ENCODE results near the gene TEAD1.

TEAD1 gene

DNA sequence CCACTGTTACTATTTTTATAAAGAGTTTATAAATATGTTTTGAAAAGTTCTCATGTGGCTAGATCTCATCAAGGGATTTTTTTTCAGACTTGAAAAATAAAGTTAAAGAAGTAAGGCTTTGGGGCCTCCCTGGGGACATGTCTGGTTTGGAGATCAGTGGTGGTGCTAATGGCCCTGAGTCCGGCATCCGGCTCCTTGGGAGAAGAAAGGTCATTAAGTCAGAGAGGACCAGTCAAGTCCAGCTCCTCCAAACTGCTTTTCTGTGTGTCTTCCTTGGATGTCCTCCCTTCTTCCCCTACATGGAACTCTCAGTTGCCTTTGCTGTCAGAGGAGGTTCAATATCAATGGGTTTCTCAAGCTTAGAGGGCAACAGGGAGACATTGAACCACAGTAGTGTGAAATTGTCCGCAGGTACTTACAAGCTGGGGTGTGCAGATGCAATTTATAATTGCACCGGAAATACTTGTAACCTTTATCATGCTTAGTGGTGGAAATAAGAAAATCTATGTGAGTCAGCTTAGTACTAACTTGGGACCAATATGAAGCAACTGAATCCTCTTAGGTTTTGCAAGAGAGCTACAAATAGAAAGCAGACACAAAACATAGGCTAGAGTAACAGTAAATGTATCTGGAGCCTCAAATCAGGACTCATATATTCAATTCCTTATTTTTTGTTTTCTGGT, 144.3 kb downstream of the TEAD1 start:
- no peak for DNase-seq

DNA sequence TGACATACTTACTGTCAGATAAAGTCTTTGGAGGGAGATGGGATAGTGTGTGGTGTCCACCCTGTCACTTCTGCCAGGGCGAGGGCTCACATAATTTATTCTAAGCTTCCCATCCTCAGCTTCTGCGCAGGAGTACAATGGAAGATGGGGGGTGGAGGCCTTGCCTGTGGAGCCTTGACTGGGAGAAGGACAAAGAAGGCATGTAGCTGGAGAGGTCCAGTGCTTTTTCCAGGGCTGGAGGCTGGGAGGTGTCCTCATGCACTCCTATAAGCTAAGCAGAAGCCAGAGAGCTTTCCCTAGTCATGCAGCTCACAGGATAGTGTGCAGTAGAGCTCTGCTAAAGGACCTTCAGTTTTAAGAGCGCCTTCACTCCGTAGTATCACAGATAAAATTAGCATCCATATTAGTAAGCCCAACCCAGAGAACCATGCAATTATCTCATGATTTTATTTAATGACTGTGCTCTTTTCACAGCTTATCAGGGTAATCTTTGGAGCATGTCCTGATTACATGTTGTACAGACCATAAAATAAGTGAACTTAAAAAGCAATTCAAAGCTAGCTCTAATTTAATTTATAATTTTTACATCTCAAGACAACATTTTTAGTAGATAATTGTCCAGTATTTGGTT, 148.3 kb downstream of the TEAD1 start:
- no peak for DNase-seq

DNA sequence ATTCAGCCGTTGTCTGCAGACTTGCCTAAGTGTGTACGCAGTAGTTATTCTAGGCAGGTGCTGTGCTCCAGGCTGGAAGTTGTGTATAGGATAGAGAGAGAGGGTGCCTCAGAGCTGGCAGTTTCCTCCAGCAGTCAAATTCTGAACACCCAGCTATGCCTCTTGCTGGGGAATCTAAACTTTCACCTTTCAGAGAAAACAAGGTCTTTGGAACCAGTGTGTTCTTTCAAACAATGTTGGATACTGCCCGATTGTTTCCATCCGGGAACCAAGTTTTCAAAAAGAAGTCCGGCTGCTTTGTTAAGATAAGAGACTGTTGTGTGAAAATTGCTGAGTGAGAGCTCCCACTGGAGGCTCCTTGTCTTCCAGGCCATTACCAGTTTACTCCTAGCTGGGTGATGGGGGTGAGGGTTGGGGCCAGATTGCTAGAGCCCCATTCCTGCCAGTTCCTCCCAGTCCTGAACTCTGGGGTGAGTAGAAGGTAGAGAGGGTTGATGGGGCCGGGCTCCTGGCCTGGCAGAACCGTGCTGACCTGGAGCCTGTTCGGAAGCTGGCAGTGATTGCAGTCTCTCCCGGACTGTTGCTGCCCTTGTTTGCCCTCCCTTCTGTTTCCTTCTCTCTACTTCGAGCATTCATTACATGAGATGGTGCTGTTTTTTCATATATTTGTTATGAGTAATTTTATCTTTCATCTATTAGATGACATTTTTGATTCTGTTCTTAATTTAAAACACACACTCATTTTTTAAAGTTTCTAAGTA, 150.2 kb downstream of the TEAD1 start:
- no peak for DNase-seq

DNA sequence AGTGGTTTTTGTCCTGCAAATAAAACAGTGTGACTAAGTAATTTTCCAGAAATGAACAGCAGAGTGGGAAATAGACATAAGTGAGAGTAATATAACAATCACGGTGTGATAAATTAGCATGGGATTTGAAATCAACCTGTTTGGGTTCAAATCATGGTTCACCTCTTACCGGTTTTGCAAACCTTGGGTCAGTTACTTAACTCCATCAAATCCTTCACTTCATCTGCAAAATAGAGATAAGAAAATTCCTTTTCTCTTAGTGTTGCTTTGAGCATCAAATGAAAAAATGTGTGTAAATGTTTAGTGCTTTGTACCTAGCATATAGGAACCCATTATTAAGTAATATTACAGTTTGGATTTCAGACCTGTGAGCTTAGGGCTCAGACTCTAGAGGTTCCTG, 152.2 kb downstream of the TEAD1 start:
- no peak for DNase-seq

DNA sequence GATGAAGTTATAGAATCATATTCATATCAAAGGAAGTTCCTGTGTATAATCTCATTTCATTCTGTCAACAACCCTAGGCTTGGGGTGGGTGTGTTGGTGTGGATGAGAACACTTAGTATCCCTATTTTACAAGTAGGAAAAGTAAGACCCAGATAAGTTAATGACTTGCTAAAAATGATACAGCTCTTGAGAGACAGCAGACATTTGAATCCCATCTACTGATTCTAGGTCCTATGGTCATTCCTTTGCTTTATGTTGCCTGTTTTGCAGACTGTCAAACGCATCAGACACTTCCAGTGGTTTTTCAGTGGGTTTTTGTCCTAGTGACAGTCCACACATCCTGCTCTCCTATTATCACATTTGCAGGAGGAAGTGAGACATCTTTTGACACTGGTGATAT, 153.1 kb downstream of the TEAD1 start:
- DNase-seq = no peak

DNA sequence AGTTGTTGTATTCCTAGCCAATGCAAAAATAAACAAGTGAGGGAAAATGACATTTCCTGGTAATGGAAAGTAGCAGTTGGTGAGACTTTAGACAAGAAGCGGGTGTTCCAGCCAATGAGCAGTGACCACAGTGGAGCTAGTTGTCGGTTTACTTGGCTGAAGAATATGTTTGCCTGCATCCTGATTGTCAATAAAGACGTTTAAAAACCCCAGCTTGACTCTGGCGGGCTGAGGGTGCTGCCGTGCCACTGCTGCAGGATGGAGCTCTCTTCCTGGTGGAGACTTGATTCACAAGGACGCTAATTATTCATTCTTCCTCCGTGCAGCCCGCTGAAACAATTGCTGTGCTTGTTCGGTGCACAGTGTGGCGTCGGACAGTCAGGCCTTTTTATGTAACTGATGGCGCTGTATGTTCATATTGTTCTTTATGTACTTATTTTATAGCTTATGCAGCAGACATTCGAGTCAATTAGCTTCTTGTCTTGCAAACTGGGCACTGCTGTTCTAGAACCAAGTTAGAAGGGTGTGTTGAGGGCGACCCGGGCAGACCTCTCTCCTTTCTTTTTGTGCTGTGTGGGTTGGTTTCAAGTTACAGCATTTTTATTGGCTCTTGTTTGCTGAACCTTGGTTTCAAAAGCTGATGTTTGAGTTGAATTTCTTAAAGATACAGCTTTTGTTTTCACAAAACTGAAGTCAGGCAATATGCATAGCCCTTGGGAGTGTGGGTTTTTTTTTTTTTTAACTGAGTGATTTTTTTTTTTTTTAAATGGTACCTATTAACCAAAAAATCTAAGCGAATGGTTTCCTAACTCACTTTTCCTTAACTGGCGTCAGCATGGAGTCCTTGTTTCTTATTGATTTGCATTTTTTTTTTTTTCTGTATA, 153.9 kb downstream of the TEAD1 start:
- no peak for DNase-seq

DNA sequence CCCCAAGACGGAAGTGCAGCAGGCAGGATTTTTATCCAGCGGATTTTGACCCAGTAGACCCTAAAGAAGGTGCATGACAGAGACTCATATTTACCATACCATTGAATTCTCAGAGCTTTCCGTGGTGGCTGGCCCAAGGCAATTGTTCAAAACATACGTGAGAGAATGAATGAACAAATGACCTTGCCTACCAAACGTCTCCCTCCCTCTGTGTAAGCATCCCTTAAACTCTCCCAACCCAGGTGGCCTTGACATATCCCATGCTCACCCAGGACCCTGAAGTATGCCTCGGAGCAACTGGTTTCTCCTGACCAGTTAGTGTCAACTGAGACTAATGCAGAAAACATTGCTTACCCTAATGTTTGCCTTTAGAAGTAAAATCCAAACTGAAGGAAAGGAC, 154.9 kb downstream of the TEAD1 start:
- DNase-seq = no peak

DNA sequence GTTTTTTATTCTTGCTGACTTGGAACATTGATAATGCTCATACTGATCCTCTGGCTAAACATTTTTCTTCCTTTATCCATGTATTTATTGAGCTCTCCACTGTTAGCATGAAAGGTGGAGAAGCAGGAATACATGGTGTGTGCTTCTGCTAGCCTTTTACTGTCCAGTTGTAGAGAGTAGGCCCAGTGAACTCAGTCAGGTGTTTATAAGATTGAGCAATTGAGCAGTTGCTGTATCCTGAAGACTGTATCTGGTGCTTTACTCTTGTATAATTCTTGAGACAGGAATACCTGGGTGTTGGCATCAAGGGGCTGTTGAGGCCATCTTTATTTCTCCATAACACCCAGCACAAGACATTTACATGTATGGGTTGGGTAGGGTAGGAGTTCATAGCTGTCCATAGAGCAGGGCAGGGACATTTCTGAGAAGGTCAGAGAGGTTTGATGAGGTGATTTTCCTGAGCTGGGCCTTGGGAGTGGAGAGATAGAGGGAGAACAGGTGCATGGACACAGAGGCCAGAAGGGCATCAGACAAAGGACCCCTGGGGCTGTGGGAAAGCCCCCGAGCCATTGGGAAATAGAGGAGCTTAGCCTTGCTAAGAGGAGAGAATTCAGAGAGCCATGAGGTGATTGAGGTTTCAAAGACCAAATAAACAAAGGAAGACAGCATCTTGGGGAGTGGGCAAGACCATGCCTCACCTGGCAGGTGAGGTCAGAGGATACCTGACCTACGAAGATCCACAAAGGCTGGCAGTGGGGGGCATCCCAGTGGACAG, 155.5 kb downstream of the TEAD1 start:
- DNase-seq = no peak

DNA sequence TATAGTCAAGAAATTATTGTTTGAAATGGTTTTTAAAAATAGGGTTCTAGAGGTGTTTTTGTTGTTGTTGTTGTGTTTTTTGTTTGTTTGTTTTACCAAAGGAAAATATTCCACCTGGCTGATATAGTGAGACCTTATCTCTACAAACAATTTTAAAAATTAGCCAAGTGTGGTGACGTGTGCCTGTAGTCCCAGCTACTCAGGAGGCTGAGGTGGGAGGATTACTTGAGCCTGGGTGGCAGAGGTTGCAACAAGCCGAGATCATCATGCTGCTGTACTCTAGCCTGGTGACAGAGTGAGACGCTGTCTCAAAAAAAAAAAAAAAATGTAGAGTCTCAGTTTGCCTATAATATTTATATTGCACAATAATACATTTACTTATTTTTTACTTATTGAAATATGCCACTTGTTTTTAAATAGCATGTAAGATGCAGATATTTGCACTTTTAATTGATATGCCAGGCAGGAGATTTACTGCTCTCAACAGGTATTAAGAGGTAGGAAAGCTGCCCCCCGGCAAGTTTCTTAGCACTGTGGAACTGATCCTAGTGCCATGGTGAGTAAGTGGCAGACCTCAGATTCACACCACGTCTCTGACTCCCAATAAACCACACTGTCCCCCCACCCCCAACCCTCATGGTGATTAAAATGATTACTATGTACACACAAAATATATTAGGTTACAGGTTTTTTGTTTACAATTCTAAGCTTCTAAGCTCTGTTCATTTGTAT, 157.4 kb downstream of the TEAD1 start:
- DNase-seq = no peak

DNA sequence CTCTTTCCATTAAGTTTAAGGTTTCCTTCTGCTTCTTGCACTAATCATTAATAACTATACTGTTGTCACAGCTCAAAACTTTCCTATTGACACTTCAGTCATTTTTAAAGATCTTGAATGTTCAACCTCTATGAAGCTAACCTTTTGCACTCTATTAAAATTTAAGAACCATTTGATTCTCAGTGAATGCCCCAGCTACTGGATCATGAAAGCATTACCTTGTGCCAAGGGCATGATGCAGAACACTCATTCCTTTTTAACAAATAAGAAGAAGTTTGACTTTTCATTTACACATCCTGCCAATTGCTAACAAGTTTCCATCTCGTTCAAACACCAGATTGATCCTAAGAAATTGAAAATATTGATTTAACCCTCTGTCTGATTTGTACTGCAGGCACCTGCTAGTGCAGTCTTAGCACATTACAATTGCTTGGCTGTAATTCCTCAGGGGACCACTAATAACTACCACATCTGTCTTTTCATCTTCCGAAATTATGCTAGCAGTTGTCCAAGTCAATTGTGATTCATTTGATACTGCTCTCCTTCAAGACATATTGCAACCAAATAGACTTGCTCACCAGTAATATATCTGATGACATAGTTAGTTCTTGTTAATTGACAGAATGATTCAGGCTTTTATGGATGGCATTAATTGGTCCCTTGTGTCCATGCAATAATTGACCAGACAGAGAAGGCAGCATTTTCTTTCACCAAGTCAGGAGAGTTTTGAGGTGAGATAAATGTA, 158.4 kb downstream of the TEAD1 start:
- no peak for DNase-seq

DNA sequence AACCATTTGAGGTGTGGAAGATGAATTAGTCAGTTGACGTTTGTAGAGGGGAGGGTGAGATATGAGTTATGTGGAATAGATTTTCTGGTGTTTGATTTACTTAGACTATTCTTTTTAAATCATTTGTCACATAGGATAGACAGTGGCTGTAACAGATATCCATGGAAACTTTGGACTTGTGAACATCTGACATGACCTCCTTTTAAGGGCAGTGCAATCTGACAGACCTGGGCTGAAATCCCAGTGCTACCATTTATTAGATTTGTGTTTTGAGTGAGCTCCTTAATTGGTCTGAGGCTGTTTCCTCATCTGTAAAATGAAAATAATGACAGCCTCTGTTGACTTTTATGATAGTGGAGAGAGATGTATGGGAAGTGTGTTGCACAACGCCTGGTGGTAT, 159.9 kb downstream of the TEAD1 start:
- no peak for DNase-seq

DNA sequence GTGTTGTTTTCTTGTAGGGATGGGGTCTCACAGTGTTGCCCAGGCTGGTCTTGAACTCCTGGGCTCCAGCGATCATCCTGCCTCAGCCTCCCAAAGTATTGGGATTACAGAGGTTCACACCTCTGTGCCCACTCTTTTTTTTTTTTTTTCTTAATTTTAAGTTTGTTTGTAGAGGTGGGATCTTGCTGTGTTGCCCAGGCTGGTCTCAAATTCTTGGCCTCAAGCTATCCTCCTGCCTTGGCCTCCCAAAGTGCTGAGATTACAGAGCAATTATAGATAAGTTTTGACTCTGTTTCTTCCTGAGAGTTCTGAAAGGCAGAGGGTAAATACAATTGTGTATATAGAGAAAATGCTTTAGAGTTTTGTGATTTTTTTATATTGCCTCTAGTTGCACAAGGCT, 160.4 kb downstream of the TEAD1 start:
- no peak for DNase-seq

DNA sequence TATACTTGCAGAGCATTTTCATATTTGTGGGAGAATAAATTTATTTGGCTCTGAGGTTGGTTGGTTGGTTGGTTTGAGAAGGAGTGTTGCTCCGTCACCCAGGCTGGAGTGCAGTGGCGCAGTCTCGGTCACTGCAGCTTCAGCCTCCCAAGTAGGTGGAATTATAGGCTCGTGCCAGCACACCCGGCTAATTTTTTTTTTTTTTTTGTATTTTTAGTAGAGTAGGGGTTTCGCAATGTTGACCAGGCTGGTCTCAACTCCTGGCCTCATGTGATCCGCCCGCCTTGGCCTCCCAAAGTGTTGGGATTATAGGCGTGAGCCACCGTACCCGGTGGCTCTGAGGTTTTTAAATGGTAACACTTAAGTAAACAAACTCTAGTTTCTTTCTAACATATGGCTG, 161.1 kb downstream of the TEAD1 start:
- DNase-seq = no peak

DNA sequence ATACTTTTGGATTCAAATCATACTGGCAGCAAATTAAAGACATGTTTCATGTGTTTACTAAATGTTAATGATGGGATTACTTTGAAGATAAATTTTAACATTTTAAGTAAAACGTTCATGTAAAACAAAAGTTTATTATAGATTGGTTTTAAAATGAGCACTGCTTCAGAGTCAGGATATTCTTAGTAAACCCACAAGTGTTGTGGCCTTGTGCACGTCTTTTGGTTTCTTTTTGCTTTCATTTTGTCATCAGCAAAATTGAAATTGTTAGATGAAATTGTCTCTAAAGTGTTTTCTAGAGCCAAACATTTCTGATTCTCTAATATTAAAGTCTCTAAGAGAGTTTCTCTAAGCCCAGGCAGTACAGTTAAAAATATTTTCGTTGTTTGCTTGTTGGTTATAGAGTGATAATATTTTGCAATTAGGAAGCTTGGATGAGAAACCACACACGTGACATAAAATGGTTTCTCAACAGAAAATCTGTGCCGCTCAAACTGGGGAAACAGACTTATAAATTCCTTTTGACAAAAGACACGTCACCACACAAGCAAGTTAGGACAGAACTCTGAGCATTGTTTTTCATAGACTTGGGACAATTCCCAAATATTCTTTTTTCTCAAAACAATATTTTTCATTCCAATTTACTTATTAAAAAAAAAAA, 164.4 kb downstream of the TEAD1 start:
- no peak for DNase-seq

DNA sequence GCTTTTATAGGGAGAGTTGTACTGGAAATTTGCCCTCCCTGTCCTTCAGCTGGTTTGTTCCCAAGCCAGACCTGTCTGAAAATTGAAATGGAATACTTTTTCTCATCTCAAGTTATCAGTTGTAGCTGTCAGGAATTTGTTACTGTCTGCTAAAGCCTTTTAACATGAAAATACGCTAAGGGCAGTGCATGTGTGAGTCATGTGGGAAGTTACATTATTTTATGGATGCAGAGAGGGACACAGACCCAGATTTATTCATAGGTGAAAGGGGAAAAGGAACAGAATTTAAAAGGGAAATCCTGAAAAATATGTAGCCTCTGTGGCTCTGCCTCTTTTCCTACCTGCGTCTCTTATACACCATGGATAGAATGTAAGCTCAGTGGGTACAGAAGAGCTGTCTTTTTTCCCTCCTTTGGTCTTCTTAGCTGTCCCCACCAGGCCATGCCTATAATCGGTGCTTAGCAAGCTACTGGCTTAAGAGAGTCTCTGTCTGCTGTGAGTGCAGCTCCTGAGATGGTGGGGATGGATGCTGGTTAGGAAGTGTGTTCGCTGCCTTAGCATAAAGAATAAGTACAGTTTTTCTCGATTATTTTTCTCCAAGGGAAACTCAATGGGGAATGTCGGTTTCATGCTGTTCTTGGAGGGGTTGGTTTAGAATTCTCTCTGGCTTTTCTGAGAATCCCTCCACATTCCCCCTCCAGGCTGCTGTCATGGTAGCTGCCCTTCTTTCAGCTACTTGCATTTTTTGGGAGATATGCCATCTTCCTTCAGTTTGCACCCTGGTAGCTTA, 166.8 kb downstream of the TEAD1 start:
- no peak for DNase-seq

DNA sequence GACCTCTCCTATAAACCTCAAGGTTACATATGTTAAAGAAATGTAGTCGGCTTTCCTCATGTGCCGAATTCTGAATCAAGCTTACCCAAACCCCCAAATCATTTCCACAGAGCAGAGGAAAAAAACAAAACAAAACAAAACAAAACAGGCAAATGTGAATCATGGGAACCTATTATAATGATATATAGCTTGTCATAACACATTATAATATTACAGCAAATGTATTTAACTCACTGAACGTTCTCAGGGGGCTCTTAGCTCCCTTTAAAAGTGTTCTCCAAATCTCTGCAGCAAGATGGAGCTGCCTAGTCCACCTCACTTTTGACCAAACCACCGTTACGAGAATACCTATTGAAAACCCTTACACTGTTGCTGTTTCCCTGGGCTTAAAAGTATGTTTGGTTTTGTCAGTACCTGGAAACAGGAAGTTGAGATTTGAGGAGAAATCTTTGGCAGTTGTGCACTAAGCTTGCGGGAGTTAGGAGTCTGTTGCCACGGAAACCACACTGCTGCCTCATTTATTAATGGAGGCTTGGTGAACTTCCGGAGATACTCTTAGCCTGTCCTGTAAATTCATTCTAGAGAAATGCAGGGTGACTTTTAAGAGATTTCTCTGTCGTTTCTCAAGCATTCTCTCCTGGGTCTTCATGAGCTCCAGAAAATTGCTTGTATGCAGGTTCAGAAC, 167.9 kb downstream of the TEAD1 start:
- DNase-seq = no peak

DNA sequence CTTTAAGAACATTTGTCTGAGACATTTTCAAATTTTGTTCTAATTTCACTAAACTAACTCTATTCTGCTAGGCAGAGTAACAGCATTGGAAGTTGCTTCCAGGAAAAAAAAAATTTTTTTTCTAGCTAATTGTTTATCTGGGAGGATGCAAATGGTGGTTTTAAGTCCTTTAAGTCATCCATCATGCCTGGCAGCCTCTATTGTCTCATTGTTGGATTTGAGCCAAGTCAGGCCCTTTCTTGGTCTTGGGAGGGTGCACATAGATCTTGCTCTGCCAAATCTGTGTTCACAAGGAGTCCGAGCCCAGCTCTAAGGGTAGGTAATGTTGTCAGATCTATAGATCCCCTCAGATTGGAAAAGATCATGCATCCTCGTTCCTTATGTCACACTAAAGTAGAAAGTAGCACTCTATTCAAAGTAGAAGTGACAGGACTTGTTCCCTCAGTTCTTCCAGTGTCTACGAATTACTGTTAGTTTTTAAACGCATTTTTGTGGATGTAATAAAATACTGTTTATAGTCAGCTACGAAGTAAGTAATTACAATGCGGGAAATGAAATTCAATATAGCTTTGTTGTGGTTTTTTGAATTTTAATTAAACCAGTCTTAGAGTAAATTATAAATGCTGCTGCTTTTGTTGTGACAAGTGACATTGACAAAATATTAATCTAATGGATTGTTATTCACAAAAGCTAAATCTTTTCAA, 168.9 kb downstream of the TEAD1 start:
- DNase-seq = no peak

DNA sequence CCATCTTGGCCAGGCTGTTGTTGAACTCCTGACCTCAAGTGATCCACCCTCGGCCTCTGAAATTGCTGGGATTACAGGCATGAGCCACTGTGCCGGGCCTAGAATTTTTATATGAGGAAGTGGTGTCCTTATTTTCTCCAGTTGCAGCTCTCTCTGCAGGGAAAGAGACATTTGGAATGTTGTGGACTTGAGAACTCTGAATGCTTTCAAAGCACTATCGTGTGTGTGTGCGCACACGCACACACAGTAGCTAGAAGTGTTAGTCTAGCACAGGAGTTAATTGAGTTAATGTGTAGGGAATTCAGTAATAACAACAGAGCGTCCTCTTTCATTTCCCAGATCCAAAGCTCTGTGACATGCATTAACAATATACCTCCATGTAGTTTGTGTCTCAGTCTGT, 170.9 kb downstream of the TEAD1 start:
- DNase-seq = no peak
